HG02943 (cell line): ENCODE results near the gene BST1.
"Not testable (repeated sequence)": the region's sequence is repeated elsewhere in the genome, so short reads cannot be mapped to it uniquely, and the experiment has no call there.

ENCODE experiments used
- ATAC-seq: cut with Tn5 transposase; IDR thresholded peaks from one replicate; pipeline ENCODE4 v1.9.1; 2021; ENCODE audit warnings: mild to moderate bottlenecking, low read depth, moderate library complexity; ENCODE audit not compliant: unreplicated experiment

The BST1 gene

GRCh38 chr4:15740764-15741404 lies 38.0 kb downstream of the BST1 start:
- no peak for ATAC-seq

- no peak for ATAC-seq
Observed at GRCh38 chr4:15742083-15742582, 39.3 kb downstream of the BST1 start.

- no peak for ATAC-seq
Observed at GRCh38 chr4:15742637-15743036, 39.8 kb downstream of the BST1 start.

GRCh38 chr4:15744016-15744545 lies 41.2 kb downstream of the BST1 start:
- ATAC-seq = no peak

GRCh38 chr4:15746110-15746509 lies 43.2 kb downstream of the BST1 start:
- no peak for ATAC-seq

GRCh38 chr4:15749001-15749400 lies 46.1 kb downstream of the BST1 start:
- no peak for ATAC-seq

GRCh38 chr4:15751153-15751552 lies 48.3 kb downstream of the BST1 start:
- ATAC-seq = no peak

GRCh38 chr4:15753081-15753480 lies 50.2 kb downstream of the BST1 start:
- ATAC-seq = no peak

- no peak for ATAC-seq
Observed at GRCh38 chr4:15753786-15754185, 50.9 kb downstream of the BST1 start.

GRCh38 chr4:15754323-15754722 lies 51.5 kb downstream of the BST1 start:
- no peak for ATAC-seq

- ATAC-seq = peak; percentile 18
Observed at GRCh38 chr4:15755321-15756155, 52.7 kb downstream of the BST1 start.

GRCh38 chr4:15756361-15756861 lies 53.5 kb downstream of the BST1 start:
- ATAC-seq = peak; percentile 89

GRCh38 chr4:15757054-15757453 lies 54.2 kb downstream of the BST1 start:
- no peak for ATAC-seq

- no peak for ATAC-seq
Observed at GRCh38 chr4:15758294-15758693, 55.4 kb downstream of the BST1 start.

- not testable (repeated sequence) for ATAC-seq
Observed at GRCh38 chr4:15762460-15762859, 59.6 kb downstream of the BST1 start.

GRCh38 chr4:15765391-15765790 lies 62.5 kb downstream of the BST1 start:
- no peak for ATAC-seq

- ATAC-seq = peak; percentile 59
Observed at GRCh38 chr4:15765910-15766697, 63.2 kb downstream of the BST1 start.

GRCh38 chr4:15766821-15767220 lies 64.0 kb downstream of the BST1 start:
- no peak for ATAC-seq

GRCh38 chr4:15769202-15769601 lies 66.3 kb downstream of the BST1 start:
- no peak for ATAC-seq

GRCh38 chr4:15771216-15772058 lies 68.6 kb downstream of the BST1 start:
- ATAC-seq = peak; percentile 58
